Hepatic stellate cell (primary cell): ENCODE results near the gene RPL13.

Source experiments
- DNase-seq: peaks from one replicate; pipeline ENCODE4 v3.0.0; 2011; ENCODE audit warnings: low spot score

The RPL13 gene

GRCh38 chr16:89560378-89561141 is at the start of gene RPL13:
TSS of gene RPL13 (plus strand) at chr16:89560682. CDS start at chr16:89560960, 278 bp downstream.
- peak; percentile 99 for DNase-seq

GRCh38 chr16:89511374-89511773 is 49.1 kb upstream of the RPL13 start:
- no peak for DNase-seq

- DNase-seq: no peak
Observed at GRCh38 chr16:89512453-89512852, 48.0 kb upstream of the RPL13 start.

- no peak for DNase-seq
Observed at GRCh38 chr16:89517128-89517527, 43.4 kb upstream of the RPL13 start.

GRCh38 chr16:89519881-89520280 is 40.6 kb upstream of the RPL13 start:
- no peak for DNase-seq

- no peak for DNase-seq
Observed at GRCh38 chr16:89522287-89522686, 38.2 kb upstream of the RPL13 start.

- no peak for DNase-seq
Observed at GRCh38 chr16:89523680-89524344, 36.7 kb upstream of the RPL13 start.

GRCh38 chr16:89525146-89525913 is 35.2 kb upstream of the RPL13 start:
- DNase-seq: no peak

GRCh38 chr16:89529097-89529496 is 31.4 kb upstream of the RPL13 start:
- no peak for DNase-seq

- no peak for DNase-seq
Observed at GRCh38 chr16:89530401-89531381, 29.8 kb upstream of the RPL13 start.

GRCh38 chr16:89531821-89532526 is 28.5 kb upstream of the RPL13 start:
- DNase-seq: no peak

GRCh38 chr16:89534252-89534756 is 26.2 kb upstream of the RPL13 start:
- no peak for DNase-seq

- no peak for DNase-seq
Observed at GRCh38 chr16:89536371-89536770, 24.1 kb upstream of the RPL13 start.

- DNase-seq: no peak
Observed at GRCh38 chr16:89536886-89537548, 23.5 kb upstream of the RPL13 start.

- no peak for DNase-seq
Observed at GRCh38 chr16:89537549-89537925, 22.9 kb upstream of the RPL13 start.

GRCh38 chr16:89538286-89538685 is 22.2 kb upstream of the RPL13 start:
- no peak for DNase-seq

- no peak for DNase-seq
Observed at GRCh38 chr16:89540557-89540956, 19.9 kb upstream of the RPL13 start.

GRCh38 chr16:89541792-89542191 is 18.7 kb upstream of the RPL13 start:
- no peak for DNase-seq

GRCh38 chr16:89544113-89544512 is 16.4 kb upstream of the RPL13 start:
- no peak for DNase-seq

GRCh38 chr16:89544713-89545043 is 15.8 kb upstream of the RPL13 start:
- no peak for DNase-seq
